Neural progenitor cell (in vitro differentiated cells): Measurements from ENCODE around the gene ZNF25. TPM values are rescaled to one million over a fixed set of nuclear protein-coding genes. Genes with fewer than 3 reads are reported as not detected.

Experiments
- DNase-seq: peaks from one replicate; pipeline ENCODE4 v3.0.0-alpha.2; 2016; ENCODE audit warnings: low spot score
- H2AFZ ChIP-seq: fragments of 200-600 bp; sonication (generic); replicated peaks from 2 replicates; pipeline ENCODE4 v1.6.1; 2016; ENCODE audit warnings: antibody characterized with exemption
- H3F3A ChIP-seq: fragments of 200-600 bp; sonication (generic); 2 replicates; pipeline ENCODE4 v1.6.1; 2016; ENCODE audit warnings: antibody characterized with exemption, low read depth
- H3K27ac ChIP-seq: fragments of 200-600 bp; sonication (generic); 2 replicates; pipeline ENCODE4 v1.5.1; 2016; ENCODE audit warnings: mild to moderate bottlenecking
- H3K27me3 ChIP-seq: fragments of 200-600 bp; sonication (generic); 2 replicates; pipeline ENCODE4 v1.6.1; 2016; ENCODE audit warnings: mild to moderate bottlenecking, moderate library complexity
- H3K36me3 ChIP-seq: fragments of 200-600 bp; sonication (generic); 2 replicates; pipeline ENCODE4 v1.5.1; 2016
- H3K4me1 ChIP-seq: fragments of 200-600 bp; sonication (generic); 2 replicates; pipeline ENCODE4 v1.6.1; 2016; ENCODE audit warnings: mixed run types
- H3K4me2 ChIP-seq: fragments of 200-600 bp; sonication (generic); 2 replicates; pipeline ENCODE4 v1.6.1; 2016
- H3K4me3 ChIP-seq: fragments of 200-600 bp; sonication (generic); 2 replicates; pipeline ENCODE4 v1.5.1; 2016
- H3K79me2 ChIP-seq: fragments of 200-600 bp; sonication (generic); 2 replicates; pipeline ENCODE4 v1.6.1; 2016; ENCODE audit warnings: low read depth
- H3K9ac ChIP-seq: fragments of 200-600 bp; sonication (generic); 2 replicates; pipeline ENCODE4 v1.6.1; 2016
- H3K9me3 ChIP-seq: fragments of 200-600 bp; sonication (generic); 2 replicates; pipeline ENCODE4 v1.5.1; 2016; ENCODE audit warnings: low read depth
- H4K20me1 ChIP-seq: fragments of 200-600 bp; sonication (generic); 2 replicates; pipeline ENCODE4 v1.6.1; 2016; ENCODE audit warnings: low read depth
- H3K27ac Mint-ChIP-seq: 3 replicates; pipeline ENCODE4 v1.8.0; 2021; ENCODE audit warnings: mixed read lengths
- H3K27me3 Mint-ChIP-seq: 2 replicates; pipeline ENCODE4 v1.8.0; 2022; ENCODE audit warnings: low read depth, mild to moderate bottlenecking, inconsistent platforms, moderate library complexity, mixed read lengths; ENCODE audit not compliant: insufficient read depth
- H3K36me3 Mint-ChIP-seq: 3 replicates; pipeline ENCODE4 v1.8.0; 2021; ENCODE audit warnings: mixed read lengths
- H3K4me1 Mint-ChIP-seq: 3 replicates; pipeline ENCODE4 v1.8.0; 2021; ENCODE audit warnings: mixed read lengths
- H3K4me3 Mint-ChIP-seq: 3 replicates; pipeline ENCODE4 v1.8.0; 2021; ENCODE audit warnings: mild to moderate bottlenecking, moderate library complexity, mixed read lengths
- H3K9me3 Mint-ChIP-seq: 3 replicates; pipeline ENCODE4 v1.8.0; 2020; ENCODE audit warnings: mixed read lengths
- CTCF ChIP-seq: fragments of 200-600 bp; sonication (generic); IDR thresholded peaks from 2 replicates; pipeline ENCODE4 v1.5.1; 2017; ENCODE audit warnings: antibody characterized with exemption, mild to moderate bottlenecking
- EZH2 ChIP-seq: fragments of 200-600 bp; sonication (generic); IDR thresholded peaks from 2 replicates; pipeline ENCODE4 v1.6.1; 2017; ENCODE audit warnings: antibody characterized with exemption, mild to moderate bottlenecking, moderate library complexity
- EZH2phosphoT487 ChIP-seq: fragments of 200-600 bp; sonication (generic); IDR thresholded peaks from 2 replicates; pipeline ENCODE4 v1.6.1; 2017; ENCODE audit warnings: antibody characterized with exemption
- total RNA-seq: library from RNA; depleted of rRNA; stranded (reverse); fragments of >200 nt; gene quantifications from 2 replicates; pipeline ENCODE4 v1.2.3, GENCODE V29; 2015; ENCODE audit warnings: low replicate concordance

ZNF25 gene
- total RNA-seq, 1 donor from 2014 or later: 4.8 TPM

DNA sequence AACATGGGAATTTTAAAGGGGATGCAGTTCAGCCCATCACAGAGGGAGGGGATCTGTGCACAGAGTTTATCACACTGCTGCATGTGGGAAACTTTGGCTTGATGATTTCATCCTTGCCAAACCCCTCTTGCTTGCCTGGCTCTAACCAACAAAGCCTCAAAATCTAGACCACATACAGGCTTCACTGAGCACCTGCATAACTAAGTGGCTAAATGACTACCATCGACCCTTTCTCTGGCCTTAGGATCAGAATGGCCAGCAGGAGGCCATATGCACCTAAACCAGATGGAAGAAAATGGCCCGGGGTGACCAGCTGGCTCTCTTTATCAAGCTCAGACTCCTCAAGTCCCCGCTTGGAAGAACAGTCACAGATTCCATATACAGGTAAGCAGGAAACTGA is 15.6 kb upstream of the ZNF25 start:
- H3K27ac Mint-ChIP-seq: no peak overlapping the region
- Histone ChIP-seq H2AFZ (no peak overlapping the region), H3K36me3 (no peaks in the 10 kb centered on the region), H3K9me3 (peaks cover 6% of the 10 kb centered on the region), H3F3A (no peaks in the 10 kb centered on the region), H3K79me2 (no peaks in the 10 kb centered on the region), H3K4me3 (no peak overlapping the region), H4K20me1 (no peaks in the 10 kb centered on the region), H3K27ac (no peak overlapping the region), H3K4me1 (no peaks in the 10 kb centered on the region), H3K9ac (no peak overlapping the region), H3K27me3 (no peaks in the 10 kb centered on the region), H3K4me2 (no peak overlapping the region)
- peaks cover 8% of the 10 kb centered on the region for H3K9me3 Mint-ChIP-seq
- TF ChIP-seq EZH2phosphoT487: no peak
- TF ChIP-seq EZH2: no peak
- no peak for TF ChIP-seq CTCF
- no peak for DNase-seq
- H3K4me1 Mint-ChIP-seq: no peaks in the 10 kb centered on the region
- peaks cover 2% of the 10 kb centered on the region for H3K27me3 Mint-ChIP-seq
- H3K36me3 Mint-ChIP-seq: no peaks in the 10 kb centered on the region
- H3K4me3 Mint-ChIP-seq: no peak overlapping the region

DNA sequence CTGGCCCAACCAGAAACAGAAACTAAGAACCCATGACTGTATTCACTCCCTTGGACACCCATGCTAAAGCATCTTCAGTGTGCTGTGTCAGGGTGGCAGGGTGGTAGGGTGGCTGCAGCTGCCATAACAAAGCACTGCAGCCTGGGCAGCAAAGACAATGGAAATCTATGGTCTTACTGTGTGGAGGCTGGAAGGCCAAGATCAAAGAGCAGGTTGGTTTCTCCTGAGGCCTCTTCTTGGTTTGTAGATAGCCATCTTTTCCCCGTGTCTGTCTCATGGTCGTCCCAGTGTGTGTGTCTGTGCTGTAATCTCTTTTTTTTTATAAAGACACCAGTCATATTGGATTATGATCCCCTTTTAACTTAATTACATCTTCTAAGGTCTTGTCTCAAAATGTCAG is 15.2 kb upstream of the ZNF25 start:
- no peak overlapping the region for H3K27ac ChIP-seq
- H3K4me1 ChIP-seq: no peaks in the 10 kb centered on the region
- no peak overlapping the region for H3K4me2 ChIP-seq
- Mint-ChIP-seq H3K36me3 (no peaks in the 10 kb centered on the region), H3K4me3 (no peak overlapping the region), H3K27ac (no peak overlapping the region), H3K9me3 (peaks cover 8% of the 10 kb centered on the region), H3K27me3 (peaks cover 2% of the 10 kb centered on the region), H3K4me1 (no peaks in the 10 kb centered on the region)
- H3K79me2 ChIP-seq: no peaks in the 10 kb centered on the region
- no peak overlapping the region for H3K9ac ChIP-seq
- no peaks in the 10 kb centered on the region for H3K27me3 ChIP-seq
- no peak for DNase-seq
- no peaks in the 10 kb centered on the region for H3K36me3 ChIP-seq
- H2AFZ ChIP-seq: no peak overlapping the region
- peaks cover 9% of the 10 kb centered on the region for H3K9me3 ChIP-seq
- H3K4me3 ChIP-seq: no peak overlapping the region
- TF ChIP-seq CTCF (no peak), EZH2phosphoT487 (no peak), EZH2 (no peak)
- no peaks in the 10 kb centered on the region for H4K20me1 ChIP-seq
- H3F3A ChIP-seq: no peaks in the 10 kb centered on the region

- no peaks in the 10 kb centered on the region for H4K20me1 ChIP-seq
- H3K9me3 Mint-ChIP-seq: peaks cover 19% of the 10 kb centered on the region
- no peaks in the 10 kb centered on the region for H3K27me3 ChIP-seq
- H3K36me3 ChIP-seq: no peaks in the 10 kb centered on the region
- no peaks in the 10 kb centered on the region for H3K79me2 ChIP-seq
- H3K27ac ChIP-seq: no peak overlapping the region
- H3K4me2 ChIP-seq: peak overlapping the region; percentile 54
- peak overlapping the region; percentile 62 for H3K27ac Mint-ChIP-seq
- no peaks in the 10 kb centered on the region for H3K9me3 ChIP-seq
- peaks cover 6% of the 10 kb centered on the region for H3K4me1 ChIP-seq
- H3K4me1 Mint-ChIP-seq: peaks cover 4% of the 10 kb centered on the region
- H3K4me3 Mint-ChIP-seq: peak overlapping the region; percentile 93
- peaks cover 8% of the 10 kb centered on the region for H3K36me3 Mint-ChIP-seq
- TF ChIP-seq EZH2 (no peak), EZH2phosphoT487 (no peak), CTCF (no peak)
- H3K4me3 ChIP-seq: no peak overlapping the region
- DNase-seq: no peak
- no peak overlapping the region for H3K9ac ChIP-seq
- H2AFZ ChIP-seq: peak overlapping the region; percentile 96
- H3F3A ChIP-seq: peaks cover 10% of the 10 kb centered on the region
- H3K27me3 Mint-ChIP-seq: peaks cover 4% of the 10 kb centered on the region
These were observed 395 bp upstream of the ZNF25 start for GRCh38 chr10:37976880-37977203.
